ENCODE results near the gene UBR1. TPM values are rescaled to one million over a fixed set of nuclear protein-coding genes. Genes with fewer than 3 reads are reported as not detected.

Gene UBR1
- total RNA-seq, 1 experiment from 2014 or later = 22.2 TPM

DNA sequence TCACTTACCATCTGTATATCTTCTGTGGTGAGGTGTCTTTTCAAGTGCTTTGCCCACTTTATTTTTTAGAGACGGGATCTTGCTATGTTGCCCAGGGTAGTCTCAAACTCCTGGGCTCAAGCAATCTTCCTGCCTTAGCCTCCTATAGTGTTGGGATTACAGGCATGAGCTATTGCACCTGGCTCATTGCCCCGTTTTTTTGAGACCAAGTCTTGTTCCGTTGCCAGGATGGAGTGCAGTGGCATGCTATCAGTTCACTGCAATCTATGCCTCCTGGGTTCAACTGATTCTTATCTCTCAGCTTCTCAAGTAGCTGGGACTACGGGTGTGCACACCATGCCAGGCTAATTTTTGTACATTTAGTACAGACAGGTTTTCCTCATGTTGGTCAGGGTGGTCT is 132.7 kb downstream of the UBR1 start:
- no peaks in the 10 kb centered on the region for H3K9me3 ChIP-seq (ENCODE audit: control insufficient read depth, low read depth, low read length)

More for the DNA sequence above, 132.7 kb downstream of the UBR1 start:
- H2BK120ac ChIP-seq (ENCODE audit: low read depth, low read length, poor library complexity, severe bottlenecking) = no peak overlapping the region
- Mint-ChIP-seq H3K36me3 (ENCODE audit: insufficient read depth in 1 of 3, low read depth in 3 of 3) (peaks cover 53 to 75% (median 60%) of the 10 kb centered on the region in 3 experiments), H3K27ac (no peak overlapping the region), H3K27me3 (ENCODE audit: low read depth) (no peaks in the 10 kb centered on the region), H3K4me3 (no peak overlapping the region), H3K9me3 (peaks cover 0 to 1% of the 10 kb centered on the region in 2 experiments; a peak in 2 of 5 replicates), H3K4me1 (no peaks in the 10 kb centered on the region)
- H3K4ac ChIP-seq (ENCODE audit: low read depth, low read length) = no peak overlapping the region
- no peak overlapping the region for H3K18ac ChIP-seq (ENCODE audit: insufficient read length, low read depth, low read length)
- no peak overlapping the region for H2AFZ ChIP-seq (ENCODE audit: low read length)
- no peaks in the 10 kb centered on the region for H3K79me2 ChIP-seq (ENCODE audit: insufficient read depth, low read length)
- no peak overlapping the region for H3K9ac ChIP-seq (ENCODE audit: extremely low read depth, insufficient read length, low read length)
- no peaks in the 10 kb centered on the region for H3K4me1 ChIP-seq (ENCODE audit: insufficient read depth, low read length)
- no peak overlapping the region for H2BK12ac ChIP-seq (ENCODE audit: insufficient read length, low read depth, low read length)
- no peak overlapping the region for H2BK15ac ChIP-seq (ENCODE audit: low read depth, low read length)
- H4K91ac ChIP-seq (ENCODE audit: insufficient read length, low read depth, low read length) = no peak overlapping the region
- WGBS (ENCODE audit: extremely low coverage, insufficient read length, low lambda C conversion rate) = no CpG with 5 or more reads among the region's 4 CpGs
- no peak overlapping the region for H3K27ac ChIP-seq (ENCODE audit: insufficient read length, low read depth, low read length)
- no peak overlapping the region for H2BK5ac ChIP-seq (ENCODE audit: insufficient read length, low read length)
- DNase-seq = no peak
- no peaks in the 10 kb centered on the region for H4K20me1 ChIP-seq (ENCODE audit: control insufficient read depth, insufficient read depth, insufficient read length)
- H3K56ac ChIP-seq (ENCODE audit: insufficient read length, low read depth, low read length) = no peak overlapping the region
- H2AK5ac ChIP-seq (ENCODE audit: insufficient read length, low read length) = no peak overlapping the region
- no peak overlapping the region for H3K4me2 ChIP-seq (ENCODE audit: insufficient read depth, insufficient read length, low read length)
- H2BK20ac ChIP-seq (ENCODE audit: low read depth, low read length, poor library complexity, severe bottlenecking) = no peak overlapping the region
- H3K23me2 ChIP-seq (ENCODE audit: insufficient read length, low read depth, low read length, poor library complexity, severe bottlenecking) = no peaks in the 10 kb centered on the region
- no peaks in the 10 kb centered on the region for H3K79me1 ChIP-seq (ENCODE audit: insufficient read depth, low read depth, low read length, poor library complexity, severe bottlenecking)
- no peak overlapping the region for H3K23ac ChIP-seq (ENCODE audit: insufficient read length, low read depth, low read length)
- H4K5ac ChIP-seq (ENCODE audit: insufficient read length, low read depth, low read length) = no peak overlapping the region
- H3T11ph ChIP-seq (ENCODE audit: low read length) = no peak overlapping the region
- H3K27me3 ChIP-seq (ENCODE audit: insufficient read depth, low read length) = no peaks in the 10 kb centered on the region
- TF ChIP-seq, protein P1, sequence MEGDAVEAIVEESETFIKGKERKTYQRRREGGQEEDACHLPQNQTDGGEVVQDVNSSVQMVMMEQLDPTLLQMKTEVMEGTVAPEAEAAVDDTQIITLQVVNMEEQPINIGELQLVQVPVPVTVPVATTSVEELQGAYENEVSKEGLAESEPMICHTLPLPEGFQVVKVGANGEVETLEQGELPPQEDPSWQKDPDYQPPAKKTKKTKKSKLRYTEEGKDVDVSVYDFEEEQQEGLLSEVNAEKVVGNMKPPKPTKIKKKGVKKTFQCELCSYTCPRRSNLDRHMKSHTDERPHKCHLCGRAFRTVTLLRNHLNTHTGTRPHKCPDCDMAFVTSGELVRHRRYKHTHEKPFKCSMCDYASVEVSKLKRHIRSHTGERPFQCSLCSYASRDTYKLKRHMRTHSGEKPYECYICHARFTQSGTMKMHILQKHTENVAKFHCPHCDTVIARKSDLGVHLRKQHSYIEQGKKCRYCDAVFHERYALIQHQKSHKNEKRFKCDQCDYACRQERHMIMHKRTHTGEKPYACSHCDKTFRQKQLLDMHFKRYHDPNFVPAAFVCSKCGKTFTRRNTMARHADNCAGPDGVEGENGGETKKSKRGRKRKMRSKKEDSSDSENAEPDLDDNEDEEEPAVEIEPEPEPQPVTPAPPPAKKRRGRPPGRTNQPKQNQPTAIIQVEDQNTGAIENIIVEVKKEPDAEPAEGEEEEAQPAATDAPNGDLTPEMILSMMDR (conservative IDR thresholded peaks at IDR 0.05) = no peak
- H3K14ac ChIP-seq (ENCODE audit: insufficient read depth, low read length) = no peak overlapping the region
- no peak overlapping the region for H4K8ac ChIP-seq (replicated peaks; ENCODE audit: insufficient read length, low read depth, low read length)
